ENCODE measurements around the gene USP28. TPM values are rescaled to one million over a fixed set of nuclear protein-coding genes. Genes with fewer than 3 reads are reported as not detected.
"Not testable (repeated sequence)": the region's sequence is repeated elsewhere in the genome, so short reads cannot be mapped to it uniquely, and the experiment has no call there.

USP28 gene
- total RNA-seq, 1 donor = 17.0 TPM

GRCh38 chr11:113778111-113778910, 97.1 kb downstream of the USP28 start:
- H3K27me3 ChIP-seq (ENCODE audit: insufficient read depth, low read length) = peaks cover 6% of the 10 kb centered on the region
- no peaks in the 10 kb centered on the region for H3K4me1 ChIP-seq (ENCODE audit: insufficient read depth, low read length)
- H3K9me3 ChIP-seq (ENCODE audit: low read depth, low read length) = no peaks in the 10 kb centered on the region
- H3K4me3 ChIP-seq (ENCODE audit: low read length) = no peak overlapping the region

DNA sequence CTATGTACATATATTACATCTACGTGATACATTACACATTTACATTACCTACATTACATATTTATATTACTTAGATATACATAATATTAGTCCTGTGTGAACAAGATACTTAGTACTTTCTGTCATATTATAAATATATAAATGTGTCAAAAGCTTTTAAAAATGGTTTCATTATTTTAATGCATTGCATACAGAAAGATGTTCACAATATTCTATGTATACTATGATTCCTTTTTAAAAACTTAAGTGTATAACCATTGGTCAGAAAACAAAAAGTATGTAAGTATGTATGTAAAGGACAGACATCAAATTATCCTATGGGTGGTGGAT, 101.2 kb downstream of the USP28 start:
- Histone ChIP-seq H3K4me3 (ENCODE audit: low read length) (peak overlapping the region; percentile 87), H3K4me1 (ENCODE audit: insufficient read depth, low read length) (peaks cover 12% of the 10 kb centered on the region), H3K9me3 (ENCODE audit: low read depth, low read length) (no peaks in the 10 kb centered on the region), H3K27me3 (ENCODE audit: insufficient read depth, low read length) (peaks cover 2% of the 10 kb centered on the region)

DNA sequence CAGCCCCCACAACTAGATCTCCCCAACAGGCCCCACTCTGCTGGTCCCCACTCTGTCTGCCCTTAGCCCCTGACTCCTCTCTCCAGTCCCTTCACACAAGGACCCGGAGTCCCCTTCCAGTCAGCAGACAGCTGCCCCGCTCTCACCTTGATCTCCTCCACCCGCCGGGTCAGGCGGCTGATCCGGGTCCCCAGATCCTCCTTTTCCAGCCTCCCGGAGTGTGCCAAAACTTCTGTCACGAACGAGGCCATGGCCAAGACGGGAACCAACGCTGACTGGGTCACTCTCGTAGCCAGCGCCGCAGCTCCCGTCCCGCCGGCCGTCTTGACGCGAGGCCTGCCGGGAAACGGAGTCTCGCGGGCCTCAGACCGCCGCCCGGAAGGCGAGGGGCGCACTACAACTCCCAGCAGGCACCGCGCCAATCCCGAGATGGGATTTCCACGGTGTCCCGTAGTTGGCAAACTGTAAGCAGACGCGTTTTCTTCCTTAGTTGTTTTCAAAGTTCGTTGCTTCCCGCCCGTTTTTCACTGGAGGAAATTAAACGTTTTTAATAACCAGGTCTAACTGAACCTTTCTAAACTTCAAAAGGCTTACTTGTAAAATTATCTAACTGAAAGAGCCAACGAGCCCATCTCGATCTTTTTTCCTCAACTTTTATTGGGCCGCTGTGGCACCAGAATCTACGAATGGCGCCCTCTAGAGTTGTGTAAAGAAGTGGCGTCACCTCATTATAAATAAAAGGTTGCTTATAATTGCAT, 101.8 kb downstream of the USP28 start, which contains the start of gene ZW10:
TSS of gene ZW10 (minus strand) at position 277 of the 758 bp plus-strand sequence. CDS start at position 251, 26 bp downstream.
- H3K4me1 ChIP-seq (ENCODE audit: insufficient read depth, low read length) = peaks cover 12% of the 10 kb centered on the region
- H3K27me3 ChIP-seq (ENCODE audit: insufficient read depth, low read length) = peaks cover 2% of the 10 kb centered on the region
- H3K4me3 ChIP-seq (ENCODE audit: low read length) = peak within 1 kb of the TSS; percentile 87
- H3K9me3 ChIP-seq (ENCODE audit: low read depth, low read length) = no peaks in the 10 kb centered on the region

- no peaks in the 10 kb centered on the region for H3K9me3 ChIP-seq (ENCODE audit: low read depth, low read length)
- peak overlapping the region; percentile 87 for H3K4me3 ChIP-seq (ENCODE audit: low read length)
Measured at GRCh38 chr11:113773092-113773415, 102.3 kb downstream of the USP28 start.

GRCh38 chr11:113771964-113772363, 103.4 kb downstream of the USP28 start:
- peaks cover 12% of the 10 kb centered on the region for H3K4me1 ChIP-seq (ENCODE audit: insufficient read depth, low read length)
- no peaks in the 10 kb centered on the region for H3K27me3 ChIP-seq (ENCODE audit: insufficient read depth, low read length)
- no peaks in the 10 kb centered on the region for H3K9me3 ChIP-seq (ENCODE audit: low read depth, low read length)
- no peak overlapping the region for H3K4me3 ChIP-seq (ENCODE audit: low read length)

More at GRCh38 chr11:113773092-113773415, 102.3 kb downstream of the USP28 start:
- peaks cover under 1% of the 10 kb centered on the region for H3K27me3 ChIP-seq (ENCODE audit: insufficient read depth, low read length)
- peaks cover 12% of the 10 kb centered on the region for H3K4me1 ChIP-seq (ENCODE audit: insufficient read depth, low read length)

DNA sequence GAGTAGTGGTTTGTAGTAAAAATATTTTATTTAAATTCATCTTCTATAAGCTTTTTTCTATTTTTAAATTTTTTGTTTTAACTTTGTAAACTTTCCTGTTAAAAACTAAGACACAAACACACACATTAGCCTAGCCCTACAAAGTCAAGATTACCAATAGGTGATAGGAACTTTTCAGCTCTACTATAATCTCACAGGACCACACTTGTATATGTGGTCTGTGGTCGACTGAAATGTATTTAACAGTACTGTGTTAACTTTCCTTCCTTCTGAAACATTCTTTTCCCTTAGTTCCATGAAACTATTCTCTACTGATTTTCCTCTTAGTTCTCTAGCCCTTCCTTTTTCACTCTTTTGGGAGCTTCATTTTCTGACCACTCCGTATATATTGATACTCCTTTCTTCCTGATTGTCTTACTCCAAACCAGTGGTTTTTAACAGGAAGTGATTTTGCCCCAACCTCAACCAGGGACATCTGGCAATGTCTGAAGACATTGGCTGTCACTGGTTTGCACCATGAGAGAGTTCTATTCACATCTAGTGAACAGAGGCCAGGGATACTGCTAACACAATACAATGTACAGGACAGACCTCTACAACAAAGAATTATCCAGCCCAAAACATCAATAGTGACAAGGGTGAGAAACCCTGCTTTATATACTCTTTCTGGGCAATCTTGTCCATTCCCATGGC, 110.7 kb downstream of the USP28 start:
- Histone ChIP-seq H3K4me1 (ENCODE audit: insufficient read depth, low read length) (peaks cover 6% of the 10 kb centered on the region), H3K4me3 (ENCODE audit: low read length) (no peak overlapping the region), H3K9me3 (ENCODE audit: low read depth, low read length) (no peaks in the 10 kb centered on the region), H3K27me3 (ENCODE audit: insufficient read depth, low read length) (no peaks in the 10 kb centered on the region)

GRCh38 chr11:113763040-113763439, 112.3 kb downstream of the USP28 start:
- H3K4me3 ChIP-seq (ENCODE audit: low read length); H3K9me3 ChIP-seq (ENCODE audit: low read depth, low read length); H3K4me1 ChIP-seq (ENCODE audit: insufficient read depth, low read length); H3K27me3 ChIP-seq (ENCODE audit: insufficient read depth, low read length): not testable (repeated sequence)

- no peaks in the 10 kb centered on the region for H3K27me3 ChIP-seq (ENCODE audit: insufficient read depth, low read length)
- H3K4me3 ChIP-seq (ENCODE audit: low read length) = no peak overlapping the region
- H3K9me3 ChIP-seq (ENCODE audit: low read depth, low read length) = no peaks in the 10 kb centered on the region
- H3K4me1 ChIP-seq (ENCODE audit: insufficient read depth, low read length) = peaks cover 6% of the 10 kb centered on the region
Measured at GRCh38 chr11:113760241-113760640, 115.1 kb downstream of the USP28 start.

GRCh38 chr11:113752932-113753331, 122.4 kb downstream of the USP28 start:
- no peaks in the 10 kb centered on the region for H3K9me3 ChIP-seq (ENCODE audit: low read depth, low read length)
- H3K4me1 ChIP-seq (ENCODE audit: insufficient read depth, low read length) = no peaks in the 10 kb centered on the region
- H3K27me3 ChIP-seq (ENCODE audit: insufficient read depth, low read length) = no peaks in the 10 kb centered on the region
- no peak overlapping the region for H3K4me3 ChIP-seq (ENCODE audit: low read length)

Other genes with a start within 250 kb of the USP28 start
- not detected for gene TMPRSS5, start 169.3 kb downstream of the USP28 start, total RNA-seq
- gene ZW10, start 101.9 kb downstream of the USP28 start, total RNA-seq = 4.9 TPM
- gene CLDN25, start 95.8 kb downstream of the USP28 start, total RNA-seq = not detected
- not detected for gene HTR3B, start 29.2 kb upstream of the USP28 start, total RNA-seq
- 0.21 TPM for gene HTR3A, start 99.5 kb upstream of the USP28 start, total RNA-seq
- gene ZBTB16, start 184.1 kb upstream of the USP28 start, total RNA-seq = 23.3 TPM

Measured in mononuclear cell (primary cell).